ENCODE measurements around the gene DGKE.

The DGKE gene

DNA sequence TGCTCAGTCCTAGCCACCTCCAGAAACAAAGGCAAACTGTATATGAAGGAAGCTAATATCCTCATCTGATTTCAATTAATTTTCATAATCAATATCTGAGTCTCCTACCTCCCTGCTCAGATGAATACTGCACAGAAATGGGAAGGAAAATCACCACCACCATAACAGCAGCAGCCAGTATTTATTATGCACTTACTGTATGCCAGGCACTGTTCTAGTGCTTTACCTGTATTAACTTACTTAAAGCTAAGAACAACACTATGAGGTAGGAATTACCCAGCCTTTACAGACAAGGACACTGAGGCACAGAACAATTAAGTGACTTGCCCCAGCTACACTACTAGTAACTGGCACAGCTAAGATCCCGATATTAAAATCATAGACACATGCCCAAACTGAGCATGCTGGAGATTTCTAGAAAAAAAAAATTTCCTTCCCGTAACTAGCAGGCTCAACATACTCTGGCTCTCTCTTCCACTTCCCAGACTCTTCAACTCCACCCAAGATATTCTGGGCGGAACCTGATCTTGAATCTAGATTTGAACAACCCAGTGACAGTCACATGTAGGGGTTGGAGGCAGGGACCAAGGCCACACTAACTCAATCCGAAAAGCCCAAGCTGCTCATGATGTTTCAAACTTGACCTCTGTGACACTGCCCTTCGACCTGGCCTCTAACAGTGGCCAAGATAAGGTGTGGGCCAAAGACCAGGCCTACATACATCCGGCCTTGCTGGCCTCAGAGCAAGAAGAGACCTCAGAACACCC is 76.0 kb downstream of the DGKE start:
- Histone ChIP-seq H3K36me3 (ENCODE audit: insufficient read depth, low read length) (peaks cover 22% of the 10 kb centered on the region; the same call in 1 of the 2 replicates), H3K79me2 (ENCODE audit: insufficient read depth, low read length) (peaks cover 87% of the 10 kb centered on the region), H3K9me2 (replicated peaks; ENCODE audit: low read depth, low read length) (no peaks in the 10 kb centered on the region), H4K20me1 (ENCODE audit: insufficient read depth, low read length, poor library complexity, severe bottlenecking) (peaks cover 51% of the 10 kb centered on the region), H3F3A (ENCODE audit: low read depth) (no peaks in the 10 kb centered on the region), H3K27me3 (ENCODE audit: insufficient read depth, low read length, poor library complexity, severe bottlenecking) (no peaks in the 10 kb centered on the region), H3K9ac (ENCODE audit: low read depth, low read length, poor library complexity, severe bottlenecking) (peak overlapping the region; percentile 51), H3K4me1 (ENCODE audit: insufficient read depth, low read length, poor library complexity, severe bottlenecking) (peaks cover 41% of the 10 kb centered on the region), H2AFZ (ENCODE audit: low read length) (no peak overlapping the region), H3K9me3 (ENCODE audit: insufficient read depth, low read depth, low read length) (no peaks in the 10 kb centered on the region), H3K4me2 (ENCODE audit: low read depth, low read length, poor library complexity, severe bottlenecking) (peak overlapping the region; percentile 95), H3K4me3 (ENCODE audit: low read length, poor library complexity, severe bottlenecking) (peak overlapping the region; percentile 70)
- TF ChIP-seq CTCF (conservative IDR thresholded peaks at IDR 0.05; ENCODE audit: low read length), result no peak
- no peak for TF ChIP-seq EZH2phosphoT487 (IDR thresholded peaks at IDR 0.05; ENCODE audit: borderline replicate concordance)

DNA sequence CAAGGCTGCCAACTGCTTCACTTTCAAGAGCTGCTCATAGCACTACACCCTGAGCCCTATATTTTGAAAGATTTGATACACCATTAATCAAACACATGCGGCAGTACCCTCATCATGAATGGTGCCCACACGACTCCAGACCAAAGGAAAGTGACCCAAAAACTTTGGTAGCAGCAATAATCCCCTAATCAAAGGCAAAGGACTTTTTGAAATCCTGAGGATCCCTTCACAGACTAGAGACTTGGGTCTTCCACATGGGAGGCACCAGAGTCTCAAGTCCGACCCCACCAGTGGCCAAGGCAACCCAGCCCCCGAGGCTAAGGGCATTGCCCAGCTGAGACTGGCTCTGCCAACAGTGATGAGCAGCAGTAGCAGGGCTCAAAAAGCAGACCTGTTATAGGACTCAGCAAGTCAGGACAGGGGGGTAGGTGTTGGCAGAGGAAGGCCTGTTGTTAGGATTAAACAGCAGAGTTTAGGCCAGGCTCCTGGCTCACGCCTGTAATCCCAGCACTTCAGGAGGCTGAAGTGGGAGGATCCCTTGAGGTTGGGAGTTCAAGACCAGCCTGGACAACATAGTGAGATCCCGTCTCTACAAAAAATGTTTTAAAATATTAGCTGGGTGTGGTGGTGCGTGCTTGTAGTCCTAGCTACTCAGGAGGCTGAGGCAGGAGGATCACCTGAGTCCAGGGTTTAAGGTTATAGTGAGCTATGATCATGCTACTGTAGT is 76.7 kb downstream of the DGKE start:
- peaks cover 51% of the 10 kb centered on the region for H4K20me1 ChIP-seq (ENCODE audit: insufficient read depth, low read length, poor library complexity, severe bottlenecking)
- no peaks in the 10 kb centered on the region for H3K9me3 ChIP-seq (ENCODE audit: insufficient read depth, low read depth, low read length)
- H3K9ac ChIP-seq (ENCODE audit: low read depth, low read length, poor library complexity, severe bottlenecking), result peak overlapping the region; percentile 51
- no peak for TF ChIP-seq CTCF (conservative IDR thresholded peaks at IDR 0.05; ENCODE audit: low read length)
- no peak for TF ChIP-seq EZH2phosphoT487 (IDR thresholded peaks at IDR 0.05; ENCODE audit: borderline replicate concordance)
- H3K4me3 ChIP-seq (ENCODE audit: low read length, poor library complexity, severe bottlenecking), result peak overlapping the region; percentile 70
- peaks cover 22% of the 10 kb centered on the region; the same call in 1 of the 2 replicates for H3K36me3 ChIP-seq (ENCODE audit: insufficient read depth, low read length)
- no peak overlapping the region for H2AFZ ChIP-seq (ENCODE audit: low read length)
- no peaks in the 10 kb centered on the region for H3F3A ChIP-seq (ENCODE audit: low read depth)
- no peaks in the 10 kb centered on the region for H3K9me2 ChIP-seq (replicated peaks; ENCODE audit: low read depth, low read length)
- peaks cover 48% of the 10 kb centered on the region for H3K4me1 ChIP-seq (ENCODE audit: insufficient read depth, low read length, poor library complexity, severe bottlenecking)
- H3K27me3 ChIP-seq (ENCODE audit: insufficient read depth, low read length, poor library complexity, severe bottlenecking), result no peaks in the 10 kb centered on the region
- peaks cover 92% of the 10 kb centered on the region for H3K79me2 ChIP-seq (ENCODE audit: insufficient read depth, low read length)
- H3K4me2 ChIP-seq (ENCODE audit: low read depth, low read length, poor library complexity, severe bottlenecking), result peak overlapping the region; percentile 95

DNA sequence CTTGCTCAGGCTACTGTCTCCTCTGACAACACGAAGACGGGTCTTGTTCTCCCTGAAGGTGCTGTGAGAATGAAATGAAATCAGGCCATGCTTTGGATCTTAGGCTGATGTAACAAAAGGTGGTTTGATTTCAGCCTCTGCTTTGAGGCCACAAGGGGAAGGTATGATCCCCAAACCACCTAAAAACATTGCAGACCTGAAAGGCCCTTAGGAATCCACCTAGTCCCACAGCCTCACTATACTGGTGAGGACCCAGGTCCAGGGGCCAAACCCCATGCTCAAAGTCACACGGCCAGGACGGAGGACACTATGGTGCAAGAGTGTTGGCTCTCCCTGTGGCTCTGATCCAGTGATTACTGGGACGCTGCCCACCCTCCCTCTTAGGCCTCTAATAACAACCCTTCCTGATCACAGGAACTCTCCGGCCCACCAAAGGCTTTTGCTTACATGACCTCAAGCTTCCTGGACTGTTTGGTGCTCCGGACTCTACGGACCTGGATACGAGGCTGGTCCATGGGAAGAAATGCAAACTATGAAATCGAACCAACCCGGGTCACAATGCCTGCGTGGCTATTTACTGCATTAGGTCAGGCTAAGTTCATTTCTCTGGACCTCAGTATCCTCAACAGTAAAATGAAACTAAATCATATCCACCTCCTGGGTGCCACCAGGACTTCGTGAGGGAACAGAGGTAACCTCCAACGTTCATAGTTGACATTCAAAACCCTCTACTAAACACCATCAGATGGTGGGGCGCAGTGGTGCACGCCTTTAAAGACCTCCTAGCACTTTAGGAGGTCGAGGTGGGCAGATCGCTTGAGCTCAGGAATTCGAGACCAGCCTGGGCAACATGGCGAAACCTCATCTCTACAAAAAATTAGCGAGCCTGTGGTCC is 78.4 kb downstream of the DGKE start:
- no peaks in the 10 kb centered on the region for H3K9me3 ChIP-seq (ENCODE audit: insufficient read depth, low read depth, low read length)
- H3K27me3 ChIP-seq (ENCODE audit: insufficient read depth, low read length, poor library complexity, severe bottlenecking), result no peaks in the 10 kb centered on the region
- peak overlapping the region; percentile 94 for H3K4me3 ChIP-seq (ENCODE audit: low read length, poor library complexity, severe bottlenecking)
- no peak overlapping the region for H2AFZ ChIP-seq (ENCODE audit: low read length)
- peak overlapping the region; percentile 95 for H3K4me2 ChIP-seq (ENCODE audit: low read depth, low read length, poor library complexity, severe bottlenecking)
- peaks cover 79% of the 10 kb centered on the region for H3K79me2 ChIP-seq (ENCODE audit: insufficient read depth, low read length)
- peaks cover 51% of the 10 kb centered on the region for H3K4me1 ChIP-seq (ENCODE audit: insufficient read depth, low read length, poor library complexity, severe bottlenecking)
- H3K9ac ChIP-seq (ENCODE audit: low read depth, low read length, poor library complexity, severe bottlenecking), result peak overlapping the region; percentile 88
- TF ChIP-seq CTCF (conservative IDR thresholded peaks at IDR 0.05; ENCODE audit: low read length), result no peak
- no peak for TF ChIP-seq EZH2phosphoT487 (IDR thresholded peaks at IDR 0.05; ENCODE audit: borderline replicate concordance)
- H3K9me2 ChIP-seq (replicated peaks; ENCODE audit: low read depth, low read length), result no peaks in the 10 kb centered on the region
- H4K20me1 ChIP-seq (ENCODE audit: insufficient read depth, low read length, poor library complexity, severe bottlenecking), result peaks cover 51% of the 10 kb centered on the region
- peaks cover 13% of the 10 kb centered on the region; the same call in 1 of the 2 replicates for H3K36me3 ChIP-seq (ENCODE audit: insufficient read depth, low read length)
- no peaks in the 10 kb centered on the region for H3F3A ChIP-seq (ENCODE audit: low read depth)

Data from Loucy (cell line).